HG03558 (cell line): ENCODE data around the gene MACROD2.
"Not testable (repeated sequence)": the region's sequence is repeated elsewhere in the genome, so short reads cannot be mapped to it uniquely, and the experiment has no call there.

Source experiments
- ATAC-seq: cut with Tn5 transposase; IDR thresholded peaks from one replicate; pipeline ENCODE4 v1.9.1; 2021; ENCODE audit warnings: moderate number of reproducible peaks; ENCODE audit not compliant: unreplicated experiment; ENCODE audit errors: extremely low read depth

The MACROD2 gene

DNA sequence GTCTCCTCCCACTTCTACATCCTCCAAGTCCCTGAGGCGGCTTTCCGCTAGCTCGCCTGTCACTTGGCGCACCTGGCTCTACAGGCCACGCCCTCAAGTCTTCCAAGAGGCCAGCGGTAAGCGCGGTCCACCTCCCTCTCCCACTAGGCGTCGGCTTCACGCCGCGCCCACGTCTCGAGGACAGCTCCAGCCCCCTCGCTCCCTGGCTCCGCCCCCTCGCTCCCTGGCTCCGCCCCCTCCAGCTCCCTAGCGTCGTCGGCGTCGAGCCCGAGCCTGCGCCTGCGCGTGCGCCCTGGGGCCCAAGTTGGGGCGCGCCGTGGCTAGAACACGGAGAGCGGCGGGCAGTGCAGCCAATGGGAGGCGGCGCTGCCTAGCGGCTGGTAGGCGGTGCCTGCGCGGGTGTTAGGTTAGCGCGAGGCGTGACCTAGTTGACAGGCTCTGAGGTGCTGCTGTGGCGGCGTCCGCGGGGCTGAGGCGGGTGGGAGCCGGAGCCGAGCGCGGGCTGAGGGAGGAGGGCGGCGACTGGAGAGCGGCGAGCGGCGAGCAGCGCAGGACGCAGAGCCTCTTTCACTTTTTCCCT is at the start of gene MACROD2:
MACROD2 (plus strand) TSS at position 431 of the 580 bp plus-strand sequence.
- no peak for ATAC-seq

- ATAC-seq = no peak
Observed at GRCh38 chr20:13947719-13948118, 47.6 kb upstream of the MACROD2 start.

DNA sequence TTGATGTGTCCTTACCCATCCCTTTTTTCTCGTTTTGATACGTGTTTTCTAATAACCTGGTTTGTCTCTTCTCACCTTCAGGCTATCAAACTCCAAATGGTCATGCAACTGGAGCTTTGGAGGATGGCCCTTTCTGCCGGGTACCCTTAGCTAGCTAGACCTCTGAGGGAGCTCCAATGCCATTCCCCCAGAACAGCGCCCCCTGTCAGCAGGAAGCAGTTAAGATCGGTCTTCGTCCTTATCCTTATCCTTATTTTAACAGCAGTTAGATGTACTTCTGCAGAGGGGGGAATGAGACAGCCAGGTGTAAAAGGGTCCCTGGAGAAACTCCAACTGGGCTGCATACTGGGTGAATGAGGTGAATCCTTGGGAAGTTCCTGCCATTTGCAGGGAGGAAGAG is 42.1 kb upstream of the MACROD2 start:
- no peak for ATAC-seq

GRCh38 chr20:13960119-13960518 is 35.2 kb upstream of the MACROD2 start:
- ATAC-seq = no peak

DNA sequence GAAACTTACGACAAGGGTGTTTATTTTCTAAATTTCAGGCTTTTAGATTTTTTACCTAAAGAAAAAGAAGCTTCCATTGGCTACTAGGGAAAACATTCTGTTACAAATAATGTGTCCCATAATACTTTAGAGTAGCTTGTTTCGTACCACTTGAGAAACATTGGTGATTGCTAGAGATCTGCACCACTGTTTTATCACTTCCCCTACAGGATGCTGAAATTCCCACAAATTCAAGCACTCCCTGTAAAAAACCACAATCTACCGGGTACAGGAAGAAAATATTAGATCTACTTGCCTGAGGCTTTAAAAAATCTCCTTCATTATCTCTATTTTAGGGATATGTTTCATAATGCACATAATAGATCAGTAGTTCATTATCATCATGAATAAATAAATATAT is 34.8 kb upstream of the MACROD2 start:
- ATAC-seq = no peak

- no peak for ATAC-seq
Observed at GRCh38 chr20:13984211-13984610, 11.1 kb upstream of the MACROD2 start.

- no peak for ATAC-seq
Observed at GRCh38 chr20:13990465-13990864, 4.9 kb upstream of the MACROD2 start, which contains the start of gene SEL1L2. SEL1L2 (minus strand) TSS chr20:13990614; CDS start chr20:13990534, 80 bp downstream.

DNA sequence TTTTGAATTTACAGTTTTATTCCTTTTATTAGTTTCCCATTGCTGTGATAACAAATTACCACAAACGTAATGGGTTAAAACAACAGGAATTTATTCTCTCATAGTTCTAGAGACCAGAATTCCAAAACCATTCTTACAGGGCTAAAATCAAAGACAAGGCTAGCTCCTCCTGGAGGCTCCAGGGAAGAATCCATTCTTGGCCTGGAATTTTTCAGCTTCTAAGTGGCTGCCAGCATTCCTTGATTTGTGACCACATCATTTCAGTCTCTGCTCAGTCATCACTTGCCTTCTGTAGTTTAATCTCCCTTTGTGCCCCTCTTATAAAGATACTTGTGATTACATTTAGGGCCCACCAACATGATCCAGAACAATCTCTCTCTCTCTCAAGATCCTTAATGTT is 4.0 kb upstream of the MACROD2 start:
- no peak for ATAC-seq

GRCh38 chr20:13991955-13992354 is 3.4 kb upstream of the MACROD2 start:
- ATAC-seq = not testable (repeated sequence)

DNA sequence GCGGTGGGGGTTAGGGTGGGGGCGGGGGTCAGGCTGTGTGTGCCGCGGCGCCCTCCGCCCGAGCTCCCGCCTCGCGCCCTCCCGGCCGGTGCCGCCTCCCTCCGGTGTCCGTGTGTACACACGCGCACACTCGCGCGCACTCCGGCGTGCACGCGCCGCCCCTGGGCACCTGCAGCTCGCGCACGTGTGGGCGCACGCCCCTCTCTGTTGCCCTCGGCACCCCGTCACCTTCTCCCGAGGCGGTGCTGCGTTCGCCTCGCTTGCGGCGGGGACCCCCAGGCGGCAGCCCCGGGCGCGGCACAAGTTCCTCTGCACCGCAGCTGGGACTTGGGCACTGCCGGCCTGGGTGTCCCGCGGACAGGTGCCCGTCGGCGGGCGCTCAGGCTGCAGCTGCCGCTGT is 525 bp downstream of the MACROD2 start:
- ATAC-seq = no peak

DNA sequence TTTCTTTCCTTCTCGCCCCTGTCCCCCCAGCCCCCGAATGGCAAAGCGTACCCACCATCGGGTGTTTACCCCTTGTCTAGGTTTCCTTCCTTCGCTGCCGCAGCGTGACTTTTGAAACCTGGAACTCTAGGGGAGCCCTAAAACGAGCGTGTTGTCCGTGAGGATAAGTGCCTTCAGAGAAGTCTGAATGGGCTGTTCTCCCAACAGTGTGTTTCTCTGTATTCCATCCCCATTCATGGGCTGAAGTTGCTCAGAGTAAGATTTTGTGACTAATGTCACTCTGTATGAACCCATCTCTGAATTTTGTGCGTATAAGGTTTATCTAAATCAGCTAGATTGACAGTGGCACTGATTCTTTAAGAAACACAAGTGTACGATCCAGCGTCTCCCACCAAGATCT is 949 bp downstream of the MACROD2 start:
- no peak for ATAC-seq

GRCh38 chr20:14000917-14001316 is 5.6 kb downstream of the MACROD2 start:
- ATAC-seq = no peak

- ATAC-seq = no peak
Observed at GRCh38 chr20:14005996-14006395, 10.7 kb downstream of the MACROD2 start.

- no peak for ATAC-seq
Observed at GRCh38 chr20:14009208-14009607, 13.9 kb downstream of the MACROD2 start.

GRCh38 chr20:14012671-14013070 is 17.4 kb downstream of the MACROD2 start:
- ATAC-seq = no peak

DNA sequence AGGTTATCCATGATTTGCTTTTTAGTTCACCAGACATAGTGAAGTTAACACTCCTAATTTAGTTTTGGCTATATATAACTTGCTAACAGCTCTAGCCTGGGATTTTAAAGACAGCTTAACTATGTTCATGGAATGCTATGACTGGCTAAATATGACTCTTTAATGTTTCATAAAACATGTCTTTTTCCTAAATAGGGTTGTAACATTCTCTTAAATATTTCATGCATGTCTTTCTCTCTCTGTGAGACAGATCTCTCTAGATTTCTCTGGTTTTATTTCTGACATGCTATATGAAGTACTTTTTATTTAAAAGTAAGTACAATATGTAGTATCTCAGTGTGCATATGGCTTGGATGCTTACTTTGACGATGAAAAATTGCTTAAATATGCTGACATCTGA is 35.7 kb downstream of the MACROD2 start:
- ATAC-seq = no peak

DNA sequence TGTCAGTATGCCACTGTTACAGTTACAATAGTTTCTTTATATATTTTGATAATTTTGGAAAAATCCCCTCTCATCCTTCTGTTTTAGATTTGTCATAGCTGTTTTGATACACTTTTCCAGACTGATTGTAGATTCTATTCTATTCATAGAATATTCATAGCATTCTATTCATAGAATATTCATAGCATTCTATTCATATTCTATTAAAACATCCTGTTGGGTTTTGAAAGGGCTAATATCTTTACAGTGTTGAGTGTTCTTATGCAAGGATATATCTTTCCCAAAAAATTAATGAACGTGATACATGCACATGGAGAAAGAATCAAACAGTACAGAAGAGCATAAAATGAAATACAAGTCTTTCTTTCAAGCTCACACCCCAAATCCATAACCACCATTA is 38.0 kb downstream of the MACROD2 start:
- no peak for ATAC-seq

DNA sequence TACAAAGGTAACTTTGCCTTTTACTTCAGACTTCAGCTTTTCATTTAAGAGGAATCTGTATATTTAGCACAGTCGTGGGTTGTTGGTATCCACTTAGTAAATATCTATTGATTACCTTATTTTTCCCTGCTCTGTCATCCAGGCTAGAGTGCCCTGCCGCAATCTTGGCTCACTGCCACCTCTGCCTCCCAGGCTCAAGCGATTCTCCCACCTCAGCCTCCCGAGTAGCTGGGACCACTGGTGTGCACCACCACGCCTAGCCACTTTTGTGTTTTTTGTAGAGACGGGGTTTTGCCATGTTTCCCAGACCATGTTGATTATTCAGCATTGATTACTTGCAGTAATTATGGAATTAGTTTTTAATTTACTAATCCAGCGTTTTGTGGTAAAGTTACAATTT is 41.3 kb downstream of the MACROD2 start:
- no peak for ATAC-seq

DNA sequence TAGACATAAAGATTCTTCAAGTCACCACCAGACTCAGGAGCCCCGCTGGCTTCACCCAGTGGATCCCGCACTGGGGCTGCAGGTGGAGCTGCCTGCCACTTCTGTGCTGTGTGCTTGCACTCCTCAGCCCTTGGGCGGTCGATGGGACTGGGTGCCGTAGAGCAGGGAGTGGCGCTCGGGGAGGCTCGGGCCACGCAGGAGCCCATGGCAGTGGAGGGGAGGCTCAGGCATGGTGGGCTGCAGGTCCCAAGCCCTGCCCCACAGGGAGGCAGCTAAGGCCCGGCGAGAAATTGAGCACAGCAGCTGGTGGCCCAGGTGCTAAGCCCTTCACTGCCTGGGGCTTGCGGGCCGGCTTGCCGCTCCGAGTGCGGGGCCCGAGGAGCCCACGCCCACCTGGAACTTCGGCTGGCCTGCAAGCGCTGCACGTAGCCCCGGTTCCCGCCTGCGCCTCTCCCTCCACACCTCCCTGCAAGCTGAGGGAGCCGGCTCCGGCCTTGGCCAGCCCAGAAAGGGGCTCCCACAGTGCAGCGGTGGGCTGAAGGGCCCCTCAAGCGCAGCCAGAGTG is 49.5 kb downstream of the MACROD2 start:
- ATAC-seq = not testable (repeated sequence)

DNA sequence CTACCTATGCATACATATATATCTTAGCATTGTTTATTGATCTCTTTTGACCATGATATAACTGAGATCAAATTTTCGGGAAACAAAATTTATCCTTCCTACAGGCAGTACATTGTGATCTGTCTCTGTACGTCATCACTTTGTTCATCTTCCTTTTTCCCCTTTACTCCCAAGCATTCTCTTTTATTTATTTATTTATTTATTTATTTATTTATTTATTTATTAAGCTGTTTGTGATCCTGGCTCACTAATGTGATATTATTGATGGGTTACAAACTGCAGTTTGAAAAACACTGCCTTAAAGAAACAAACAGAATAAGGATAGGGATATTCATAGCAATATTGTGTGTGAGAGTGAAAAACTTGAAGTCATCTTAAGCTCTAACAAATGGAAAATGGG is 51.2 kb downstream of the MACROD2 start:
- ATAC-seq = no peak

DNA sequence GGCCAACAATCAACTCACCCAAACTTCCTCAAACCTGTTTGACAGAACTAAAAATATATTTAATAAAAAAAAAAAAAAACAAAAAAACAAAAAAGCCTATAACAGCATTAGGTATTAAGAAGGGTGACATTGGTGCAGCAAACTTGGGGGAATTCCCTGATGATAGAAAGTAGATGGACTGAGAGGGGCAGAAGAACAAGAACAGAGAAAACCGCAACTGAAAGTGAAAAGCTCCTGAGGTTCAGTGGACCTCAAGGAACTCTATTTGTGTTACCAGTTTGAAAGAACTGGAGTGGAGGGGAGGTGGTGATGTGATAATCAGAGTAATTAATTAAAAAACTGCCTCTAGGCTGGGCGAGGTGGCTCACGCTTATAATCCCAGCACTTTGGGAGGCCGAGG is 53.8 kb downstream of the MACROD2 start:
- no peak for ATAC-seq

- ATAC-seq = no peak
Observed at GRCh38 chr20:14051454-14051853, 56.1 kb downstream of the MACROD2 start.
